Neural crest cell (in vitro differentiated cells): ENCODE measurements around the gene PIWIL4. TPM values are rescaled to one million over a fixed set of nuclear protein-coding genes. Genes with fewer than 3 reads are reported as not detected.

ENCODE experiments used
- DNase-seq: peaks from one replicate; pipeline ENCODE4 v3.0.0; 2021; ENCODE audit warnings: low read depth, mixed read lengths, low spot score
- H3K27ac Mint-ChIP-seq: one replicate; pipeline ENCODE4 v1.8.0; 2021; ENCODE audit warnings: mild to moderate bottlenecking, mixed read lengths; ENCODE audit not compliant: unreplicated experiment
- H3K27me3 Mint-ChIP-seq: 2 replicates; pipeline ENCODE4 v1.8.0; 2021; ENCODE audit warnings: low read depth, mild to moderate bottlenecking, mixed read lengths
- H3K36me3 Mint-ChIP-seq: 2 replicates; pipeline ENCODE4 v1.8.0; 2021; ENCODE audit warnings: low read depth, mild to moderate bottlenecking, mixed read lengths
- H3K4me1 Mint-ChIP-seq: 2 replicates; pipeline ENCODE4 v1.8.0; 2021; ENCODE audit warnings: mixed read lengths
- H3K4me3 Mint-ChIP-seq: one replicate; pipeline ENCODE4 v1.8.0; 2021; ENCODE audit warnings: mild to moderate bottlenecking, mixed read lengths
- H3K9me3 Mint-ChIP-seq: 2 replicates; pipeline ENCODE4 v1.8.0; 2021; ENCODE audit warnings: mixed read lengths
- CTCF ChIP-seq: fragments of 200-600 bp; sonication (generic); conservative IDR thresholded peaks from 2 replicates; pipeline ENCODE4 v1.5.0; 2021; ENCODE audit warnings: antibody characterized with exemption, mild to moderate bottlenecking
- total RNA-seq: library from RNA; stranded (reverse); gene quantifications from 2 replicates; pipeline ENCODE4 v1.2.1, GENCODE V29; 2021

PIWIL4 gene
- total RNA-seq, 1 donor from 2014 or later, result 0.72 TPM

- Mint-ChIP-seq H3K9me3 (no peaks in the 10 kb centered on the region), H3K4me1 (peaks cover under 1% of the 10 kb centered on the region), H3K27me3 (peaks cover 2% of the 10 kb centered on the region), H3K4me3 (no peak overlapping the region), H3K27ac (no peak overlapping the region), H3K36me3 (no peaks in the 10 kb centered on the region)
- DNase-seq, result no peak
- no peak for TF ChIP-seq CTCF
Measured at GRCh38 chr11:94581926-94582325, 14.8 kb downstream of the PIWIL4 start.

- DNase-seq, result no peak
- Mint-ChIP-seq H3K36me3 (no peaks in the 10 kb centered on the region), H3K27ac (no peak overlapping the region), H3K4me1 (peaks cover 10% of the 10 kb centered on the region), H3K27me3 (peaks cover 2% of the 10 kb centered on the region), H3K9me3 (no peaks in the 10 kb centered on the region), H3K4me3 (no peak overlapping the region)
- TF ChIP-seq CTCF, result no peak
Measured at GRCh38 chr11:94583213-94583865, 16.2 kb downstream of the PIWIL4 start.

- TF ChIP-seq CTCF, result no peak
- no peaks in the 10 kb centered on the region for H3K36me3 Mint-ChIP-seq
- H3K27ac Mint-ChIP-seq, result no peak overlapping the region
- no peak overlapping the region for H3K4me3 Mint-ChIP-seq
- DNase-seq, result no peak
- peaks cover 2% of the 10 kb centered on the region for H3K27me3 Mint-ChIP-seq
- peaks cover 11% of the 10 kb centered on the region for H3K4me1 Mint-ChIP-seq
- H3K9me3 Mint-ChIP-seq, result no peaks in the 10 kb centered on the region
Measured at GRCh38 chr11:94583866-94584500, 16.8 kb downstream of the PIWIL4 start.

GRCh38 chr11:94584978-94585377, 17.8 kb downstream of the PIWIL4 start:
- no peaks in the 10 kb centered on the region for H3K36me3 Mint-ChIP-seq
- DNase-seq, result no peak
- H3K27ac Mint-ChIP-seq, result no peak overlapping the region
- H3K9me3 Mint-ChIP-seq, result no peaks in the 10 kb centered on the region
- H3K4me3 Mint-ChIP-seq, result no peak overlapping the region
- peaks cover 2% of the 10 kb centered on the region for H3K27me3 Mint-ChIP-seq
- no peak for TF ChIP-seq CTCF
- peaks cover 11% of the 10 kb centered on the region for H3K4me1 Mint-ChIP-seq

- Mint-ChIP-seq H3K4me1 (peaks cover 14% of the 10 kb centered on the region), H3K27me3 (peaks cover 2% of the 10 kb centered on the region), H3K36me3 (no peaks in the 10 kb centered on the region), H3K9me3 (no peaks in the 10 kb centered on the region), H3K27ac (no peak overlapping the region), H3K4me3 (no peak overlapping the region)
- no peak for TF ChIP-seq CTCF
- DNase-seq, result no peak
Measured at GRCh38 chr11:94585399-94585798, 18.2 kb downstream of the PIWIL4 start.
